Right ventricle myocardium inferior (tissue), 1 donor: ENCODE results near the gene ANGPTL4. TPM values are rescaled to one million over a fixed set of nuclear protein-coding genes. Genes with fewer than 3 reads are reported as not detected.
A peak's percentile ranks its signal among the peaks of the same experiment; 100 is the strongest.
"Not testable (repeated sequence)": the region's sequence is repeated elsewhere in the genome, so short reads cannot be mapped to it uniquely, and the experiment has no call there.

Experiments
- ATAC-seq: fragments of 200-7000 bp; cut with Tn5 transposase; one replicate; pipeline ENCODE4 v1.9.1; 2020; ENCODE audit warnings: mild to moderate bottlenecking, moderate library complexity
- DNase-seq: peaks from one replicate; pipeline ENCODE4 v3.0.0; 2021; ENCODE audit errors: missing footprints
- intact Hi-C: fragments of 100-400 bp; cut with DNase I; formaldehyde crosslinking; loops from one replicate; pipeline ENCODE4 v1.11.0; 2022
- total RNA-seq: library from RNA; stranded (reverse); fragmentation: NEBNext Ultra II Directional; extraction: Animal tissue kit (Norgen Biotek cat#: 25700); gene quantifications from one replicate; pipeline ENCODE4 v1.2.1, GENCODE V29; 2021
- donor health status: DM: no; HTN: yes; CAD: no; lungs with severe emphysema.

The ANGPTL4 gene
- total RNA-seq, 1 donor from 2014 or later = 24.6 TPM

DNA sequence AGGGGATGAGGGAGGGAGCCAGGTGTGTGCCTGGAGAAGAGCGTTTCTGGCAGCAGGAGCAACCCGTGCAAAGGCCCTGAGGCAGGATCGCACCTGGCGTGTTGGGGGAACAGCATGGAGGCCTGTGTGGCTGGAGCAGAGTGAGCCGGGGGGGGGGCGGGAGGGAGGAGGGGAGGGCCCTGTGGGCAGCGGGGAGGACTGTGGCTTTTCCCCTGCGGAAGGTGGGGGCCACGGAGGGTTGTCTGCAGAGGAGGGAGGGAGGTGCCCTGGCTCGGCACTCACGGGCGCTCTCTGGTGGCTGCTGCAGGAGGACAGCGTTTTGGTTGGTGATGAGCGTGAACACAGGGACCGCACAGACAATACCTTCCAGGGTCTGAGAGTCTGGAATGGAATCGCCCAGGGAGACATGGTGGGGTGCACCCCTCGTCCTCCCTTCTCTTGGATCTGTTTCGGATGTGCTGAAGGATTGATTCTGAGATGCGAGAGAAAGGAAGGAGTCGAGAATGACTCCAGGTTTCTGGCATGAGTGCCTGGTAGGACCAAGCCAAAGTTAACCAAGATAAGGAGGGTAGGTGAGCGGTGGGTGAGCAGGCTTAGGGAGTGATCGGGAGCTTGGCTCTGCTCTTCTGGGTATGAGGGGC is 32.7 kb downstream of the ANGPTL4 start:
- intact Hi-C loops = loop anchor here (2.0 kb wide), 1 partner anchor 42 kb away; no protein-coding TSS in a partner anchor
- DNase-seq = peak; percentile 82
- ATAC-seq = peak; percentile 47

DNA sequence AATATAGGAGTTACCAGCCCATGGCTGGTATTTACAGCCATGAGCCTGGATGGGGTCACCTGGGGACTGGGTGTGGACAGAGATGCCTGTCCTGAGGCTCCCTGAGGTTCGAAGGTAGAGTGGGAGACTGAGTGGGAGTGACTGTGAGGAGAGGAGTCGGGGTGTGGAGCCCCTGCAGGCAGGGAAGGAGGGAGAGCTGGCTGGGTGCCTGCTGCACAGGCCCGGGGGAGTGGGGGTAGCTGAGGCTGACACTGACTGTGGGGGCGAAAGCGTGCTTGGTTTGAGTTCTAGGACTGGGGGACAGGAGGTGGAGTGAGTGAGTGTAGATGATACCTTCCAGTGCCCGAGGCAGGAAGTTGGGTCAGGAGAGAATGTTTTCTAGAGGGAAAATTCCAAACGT is 33.3 kb downstream of the ANGPTL4 start:
- no peak for ATAC-seq
- DNase-seq = no peak
- intact Hi-C loops = loop anchor here (2.0 kb wide), 1 partner anchor 42 kb away; no protein-coding TSS in a partner anchor

DNA sequence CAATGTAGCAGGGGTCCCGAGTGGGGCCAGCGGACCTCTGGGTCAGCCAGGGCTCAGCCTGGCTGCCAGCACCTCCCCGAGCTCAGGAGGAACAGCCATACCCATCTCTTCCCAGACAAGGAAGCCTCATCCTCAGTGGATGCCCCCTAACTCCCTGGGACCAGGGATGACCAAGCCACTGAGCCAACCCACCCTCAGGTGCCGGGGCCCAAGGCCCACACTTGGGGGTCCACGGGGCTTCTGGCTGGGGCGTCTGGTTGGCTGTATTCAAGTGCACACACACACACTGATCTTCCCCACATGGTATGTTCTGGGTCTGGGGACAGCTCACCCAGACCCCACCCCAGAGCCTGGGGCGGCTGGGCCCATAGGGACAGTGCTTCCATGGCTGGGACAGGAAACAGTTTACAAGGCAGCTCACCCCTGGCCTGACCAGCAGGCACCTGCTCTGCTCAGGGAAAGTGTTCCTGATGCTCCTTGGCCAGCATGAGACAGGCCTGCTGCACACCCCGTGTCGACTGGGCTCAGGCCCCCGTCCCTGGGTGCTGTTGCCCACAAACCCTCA is 33.9 kb downstream of the ANGPTL4 start:
- no peak for ATAC-seq
- intact Hi-C loops = loop anchor here (2.0 kb wide), 1 partner anchor 43 kb away; no protein-coding TSS in a partner anchor
- DNase-seq = no peak

DNA sequence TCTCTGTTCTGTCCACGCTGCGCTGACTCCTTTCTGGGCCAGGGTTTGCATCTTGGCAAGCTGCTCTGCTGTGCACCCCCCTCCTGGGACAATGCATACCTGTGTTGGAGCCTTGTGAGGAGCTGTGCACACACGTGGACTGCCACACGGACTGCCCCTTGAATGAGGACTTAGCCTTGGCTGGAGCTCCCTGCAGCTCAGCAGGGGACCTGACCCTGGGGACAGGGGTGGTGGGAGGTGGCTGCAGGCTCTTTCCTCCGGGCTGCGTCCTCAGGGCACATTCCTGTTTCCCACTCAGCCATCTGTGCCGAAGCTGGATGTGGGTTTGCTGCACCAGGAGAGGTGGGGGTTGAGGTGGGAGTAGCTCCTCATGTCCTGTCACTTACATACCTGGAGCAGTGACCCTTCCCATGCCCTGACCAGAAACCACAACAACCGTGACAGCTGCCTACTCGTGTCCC is 34.4 kb downstream of the ANGPTL4 start:
- DNase-seq (no peak), ATAC-seq (no peak)
- intact Hi-C loops = no loop called here

DNA sequence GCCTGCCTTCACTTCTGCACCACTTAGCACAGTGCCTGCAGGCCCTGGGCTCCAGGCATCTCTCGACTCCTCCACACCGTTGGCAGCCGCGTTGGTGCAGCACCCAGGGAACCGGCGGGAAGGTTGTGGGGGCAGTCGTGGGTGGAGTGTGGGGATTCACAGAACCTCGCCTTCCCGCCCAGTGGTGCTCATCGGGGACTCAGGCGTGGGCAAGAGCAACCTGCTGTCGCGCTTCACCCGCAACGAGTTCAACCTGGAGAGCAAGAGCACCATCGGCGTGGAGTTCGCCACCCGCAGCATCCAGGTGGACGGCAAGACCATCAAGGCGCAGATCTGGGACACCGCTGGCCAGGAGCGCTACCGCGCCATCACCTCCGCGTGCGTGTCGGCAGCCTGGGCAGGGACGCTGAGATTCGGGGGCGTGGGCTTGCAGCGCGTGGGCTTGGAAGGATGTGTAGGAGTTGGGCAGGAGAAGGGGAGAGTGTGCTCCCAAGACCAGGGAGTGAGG is 35.8 kb downstream of the ANGPTL4 start:
- ATAC-seq = no peak
- intact Hi-C loops = no loop called here
- no peak for DNase-seq

DNA sequence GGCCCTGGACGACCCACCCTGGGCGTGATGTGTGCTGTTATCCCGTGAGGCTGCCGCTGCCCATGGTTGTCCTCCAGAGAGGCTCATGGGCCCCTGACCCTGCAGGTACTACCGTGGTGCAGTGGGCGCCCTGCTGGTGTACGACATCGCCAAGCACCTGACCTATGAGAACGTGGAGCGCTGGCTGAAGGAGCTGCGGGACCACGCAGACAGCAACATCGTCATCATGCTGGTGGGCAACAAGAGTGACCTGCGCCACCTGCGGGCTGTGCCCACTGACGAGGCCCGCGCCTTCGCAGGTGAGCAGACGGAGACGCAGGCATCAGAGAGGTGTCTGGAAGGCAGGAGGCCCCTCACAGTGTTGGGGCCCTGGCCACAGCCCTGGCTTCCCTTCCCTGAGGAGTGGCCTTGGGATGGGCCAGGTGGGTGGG is 38.0 kb downstream of the ANGPTL4 start:
- ATAC-seq (no peak), DNase-seq (no peak)
- intact Hi-C loops = no loop called here

DNA sequence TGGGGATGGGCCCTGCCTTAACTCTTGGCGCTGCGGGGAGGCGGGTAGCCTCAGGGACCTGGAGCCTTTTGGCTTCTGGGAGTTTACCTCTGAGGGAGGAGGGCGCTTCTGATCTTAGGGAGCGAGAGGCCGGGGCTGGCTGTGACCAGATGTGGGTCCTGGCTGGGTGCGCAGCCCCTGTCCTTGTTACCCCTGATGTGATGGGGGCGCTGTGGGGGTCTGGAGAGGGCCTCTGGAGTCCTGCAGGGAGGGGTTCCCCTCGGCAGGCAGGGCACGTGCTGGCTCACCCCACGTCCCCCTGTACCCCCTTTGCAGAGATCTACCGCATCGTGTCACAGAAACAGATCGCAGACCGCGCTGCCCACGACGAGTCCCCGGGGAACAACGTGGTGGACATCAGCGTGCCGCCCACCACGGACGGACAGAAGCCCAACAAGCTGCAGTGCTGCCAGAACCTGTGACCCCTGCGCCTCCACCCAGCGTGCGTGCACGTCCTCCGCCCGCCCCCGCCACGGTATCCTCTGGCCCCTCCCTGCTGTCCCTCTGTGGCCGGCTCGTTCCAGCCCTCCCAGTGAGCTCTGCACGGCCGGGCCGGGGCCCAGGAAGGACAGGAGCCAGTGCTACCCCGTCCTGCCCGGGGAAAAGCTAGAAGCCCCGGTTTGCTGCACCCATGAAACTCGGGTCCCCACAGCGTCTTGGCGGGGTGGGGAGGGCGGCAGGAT is 39.3 kb downstream of the ANGPTL4 start:
- no peak for DNase-seq
- no peak for ATAC-seq

DNA sequence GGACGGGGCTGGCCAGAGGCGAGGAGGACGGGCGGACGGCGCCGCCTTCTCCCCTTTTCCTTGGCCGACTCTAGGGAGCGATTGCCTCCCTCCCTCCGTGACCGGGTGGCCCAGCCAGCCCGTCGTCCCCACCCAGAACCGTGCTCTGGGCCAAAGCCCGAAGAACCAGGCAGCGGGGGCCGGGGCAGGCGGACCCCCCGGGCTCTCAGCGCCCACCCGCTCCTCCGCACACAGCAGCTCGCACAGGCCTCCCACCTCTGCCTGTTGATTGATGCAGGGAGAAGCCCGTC is 39.8 kb downstream of the ANGPTL4 start:
- no peak for DNase-seq
- intact Hi-C loops = no loop called here
- ATAC-seq = no peak

More for the DNA sequence above, 39.3 kb downstream of the ANGPTL4 start:
- intact Hi-C loops = no loop called here

DNA sequence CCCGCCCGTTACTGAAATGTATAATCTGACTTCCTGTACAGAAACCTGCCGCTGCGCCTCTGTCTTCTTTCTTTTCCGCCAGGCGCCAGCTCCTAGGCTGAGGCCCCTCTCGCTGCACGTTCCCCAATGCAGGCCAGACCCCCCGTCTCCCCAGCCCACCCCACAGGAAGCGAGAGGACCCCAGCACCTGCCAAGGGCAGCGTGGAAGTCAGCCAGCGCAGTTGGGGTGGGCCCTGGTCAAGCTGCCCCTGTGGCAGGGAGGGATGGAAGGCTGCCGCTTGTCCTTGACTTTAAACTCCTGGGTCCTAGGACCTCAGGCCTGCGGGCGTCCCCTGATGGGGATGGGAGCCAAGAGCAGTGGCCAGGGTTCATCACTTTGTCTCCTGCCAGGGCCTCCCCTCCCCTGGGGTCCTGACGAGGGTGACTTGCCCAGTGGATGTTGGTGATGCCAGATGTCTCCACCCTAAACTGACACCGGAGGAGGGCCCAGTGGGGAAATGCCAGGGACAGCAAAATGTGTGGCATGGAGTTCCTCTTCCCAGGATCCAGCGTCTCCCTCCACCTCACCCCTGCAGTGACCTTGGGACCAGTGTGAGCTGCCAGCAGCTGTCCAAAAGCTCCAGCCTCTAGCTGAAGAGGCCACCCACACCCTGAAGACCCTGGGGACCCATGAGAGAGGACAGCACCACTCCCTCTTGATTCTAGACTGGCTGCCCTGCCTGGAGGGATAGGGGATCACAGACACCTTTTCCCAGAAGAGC is 40.6 kb downstream of the ANGPTL4 start:
- intact Hi-C loops = no loop called here
- ATAC-seq = peak; percentile 60
- no peak for DNase-seq

DNA sequence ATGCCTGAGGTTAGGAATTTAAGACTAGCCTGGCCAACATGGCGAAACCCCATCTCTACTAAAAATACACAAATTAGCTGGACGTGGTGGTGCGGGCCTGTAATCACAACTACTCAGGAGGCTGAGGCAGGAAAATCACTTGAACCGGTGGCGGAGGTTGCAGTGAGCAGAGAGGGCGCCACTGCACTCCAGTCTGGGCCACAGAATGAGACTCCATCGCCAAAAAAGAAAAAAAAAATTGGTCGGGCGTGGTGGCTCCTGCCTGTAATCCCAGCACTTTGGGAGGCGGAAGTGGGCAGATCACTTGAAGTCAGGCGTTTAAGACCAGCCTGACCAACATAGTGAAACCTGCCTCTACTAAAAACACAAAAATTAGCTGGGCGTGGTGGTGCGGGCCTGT is 46.8 kb downstream of the ANGPTL4 start:
- intact Hi-C loops, DNase-seq: not testable (repeated sequence)

DNA sequence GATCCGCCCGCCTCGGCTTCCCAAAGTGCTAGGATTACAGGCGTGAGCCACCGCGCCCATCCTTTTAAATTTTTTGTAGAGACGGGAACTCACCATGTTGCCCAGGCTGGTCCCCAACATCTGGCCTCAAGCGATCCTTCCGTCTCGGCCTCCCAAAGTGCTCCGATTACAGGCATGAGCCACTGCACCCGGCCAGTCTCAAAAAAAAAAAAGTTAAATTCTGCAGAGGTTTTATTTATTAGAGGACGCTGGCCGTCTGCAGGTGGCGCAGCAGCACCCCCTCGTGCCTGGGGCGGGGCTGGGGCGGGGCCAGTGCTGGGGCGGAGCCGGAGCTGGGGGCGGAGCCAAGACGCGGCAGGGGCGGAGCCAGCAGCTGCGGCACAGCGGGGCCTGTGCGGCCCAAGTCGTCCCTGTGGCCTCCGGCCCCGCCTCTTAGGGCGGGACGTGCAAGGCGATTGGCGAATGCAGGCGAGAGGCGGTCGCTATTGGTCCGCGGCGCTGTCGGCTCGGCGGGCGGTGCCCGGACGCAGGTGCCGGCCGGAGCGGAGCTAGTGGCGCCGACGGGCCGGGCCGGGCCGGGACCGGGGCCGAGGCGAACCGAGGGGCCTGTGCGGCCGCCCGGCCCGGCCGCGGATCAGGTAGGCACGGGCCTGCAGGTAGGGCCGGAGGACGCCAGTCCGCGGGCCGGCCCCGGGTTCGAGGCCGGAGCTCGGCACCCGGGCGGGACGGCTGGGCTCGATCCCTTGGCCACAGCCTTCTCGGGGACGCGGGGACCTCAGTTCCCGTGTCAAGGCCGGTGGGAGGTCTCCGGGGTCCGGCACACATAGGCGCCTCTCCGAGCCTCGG is 49.1 kb downstream of the ANGPTL4 start, which contains the start of gene MARCHF2:
Gene MARCHF2 (plus strand): TSS at position 523 of the 846 bp plus-strand sequence. CDS start 8,536 bp downstream, outside the sequence.
- intact Hi-C loops = loop anchor here (1.0 to 2.0 kb wide), 2 partner anchors 31 to 100 kb away; partner anchors contain the start of gene HNRNPM
- DNase-seq (peak; percentile 98), ATAC-seq (peak; percentile 100)

More for the DNA sequence above, 46.8 kb downstream of the ANGPTL4 start:
- not testable (repeated sequence) for ATAC-seq

DNA sequence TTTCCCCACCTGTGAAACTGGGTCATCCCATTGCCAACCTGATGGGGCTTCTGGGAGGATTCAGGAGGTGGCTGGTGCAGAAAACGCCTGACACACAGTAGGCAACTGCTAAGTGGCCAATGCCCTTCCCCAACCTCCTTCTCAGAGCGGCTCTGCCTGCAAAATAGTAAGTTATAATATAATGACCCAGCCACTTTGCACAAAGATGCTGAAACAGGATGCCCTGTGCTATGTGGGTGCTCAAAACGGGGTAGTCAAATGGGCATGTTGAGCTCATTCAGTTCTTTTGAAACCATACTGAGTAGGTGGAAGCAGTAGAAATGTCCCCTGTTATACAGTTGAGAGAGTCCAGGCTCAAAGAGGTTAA is 49.7 kb downstream of the ANGPTL4 start:
- DNase-seq = no peak
- ATAC-seq = no peak
- intact Hi-C loops = loop anchor here (1.0 to 2.0 kb wide), 2 partner anchors 31 to 99 kb away; partner anchors contain the start of gene HNRNPM

DNA sequence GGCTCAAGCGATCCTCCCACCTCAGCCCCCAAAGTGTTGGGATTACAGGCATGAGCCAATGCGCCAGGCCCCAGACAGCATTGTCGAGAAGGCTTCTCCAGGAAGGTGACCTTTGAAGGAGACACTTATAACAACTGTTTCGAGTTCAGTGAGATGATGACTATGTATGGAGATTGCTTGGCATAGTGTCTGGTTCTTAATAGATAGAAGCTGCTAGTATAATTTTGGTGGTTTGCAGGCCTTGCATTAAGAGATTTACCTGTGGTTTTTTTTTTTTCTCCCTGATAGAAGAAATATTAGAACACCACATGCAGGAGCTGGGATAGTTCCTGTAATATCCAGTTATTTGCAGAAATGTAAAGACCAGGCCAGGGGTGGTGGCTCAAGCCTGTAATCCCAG is 52.8 kb downstream of the ANGPTL4 start:
- ATAC-seq (no peak), DNase-seq (no peak)
- intact Hi-C loops = no loop called here

DNA sequence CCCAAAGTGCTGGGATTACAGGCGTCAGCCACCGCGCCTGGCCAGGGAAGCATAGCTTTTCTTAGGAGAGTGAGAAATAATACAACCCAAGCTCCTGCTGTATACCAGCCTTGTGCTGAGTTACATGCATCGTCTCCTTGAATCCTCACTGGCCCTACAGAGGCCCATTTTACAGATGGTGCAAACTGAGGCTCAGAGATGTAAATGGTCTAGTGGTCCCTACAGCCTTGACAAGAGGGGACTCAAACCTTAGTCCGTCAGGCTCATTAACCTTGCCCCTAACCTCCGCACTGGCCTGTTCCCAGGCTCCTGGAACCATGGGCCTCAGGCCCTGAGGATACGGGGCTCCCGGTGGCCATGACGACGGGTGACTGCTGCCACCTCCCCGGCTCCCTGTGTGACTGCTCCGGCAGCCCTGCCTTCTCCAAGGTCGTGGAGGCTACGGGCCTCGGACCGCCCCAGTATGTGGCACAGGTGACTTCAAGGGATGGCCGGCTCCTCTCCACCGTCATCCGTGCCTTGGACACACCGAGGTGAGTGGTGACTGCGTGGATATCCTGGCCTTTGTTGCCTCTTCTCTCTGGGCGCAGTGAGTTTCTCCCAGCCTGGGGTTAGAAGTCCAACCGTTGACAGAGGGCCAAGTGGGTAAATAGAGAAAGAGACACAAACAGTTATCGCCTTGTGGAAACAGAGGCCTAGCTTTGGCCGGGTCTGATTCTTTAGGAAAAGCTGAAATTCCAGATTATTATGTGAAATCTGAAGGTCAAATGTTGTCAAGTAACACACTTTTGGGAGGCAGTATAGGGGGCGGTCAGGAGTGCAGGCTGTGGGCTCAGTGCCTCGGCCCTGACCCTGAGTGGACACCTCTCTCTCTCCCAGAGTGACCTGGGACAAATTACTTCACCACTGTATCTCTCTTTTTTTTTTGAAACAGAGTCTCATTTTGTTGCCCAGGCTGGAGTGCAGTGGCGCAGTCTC is 57.8 kb downstream of the ANGPTL4 start:
- DNase-seq (no peak), ATAC-seq (no peak)
- intact Hi-C loops = no loop called here

DNA sequence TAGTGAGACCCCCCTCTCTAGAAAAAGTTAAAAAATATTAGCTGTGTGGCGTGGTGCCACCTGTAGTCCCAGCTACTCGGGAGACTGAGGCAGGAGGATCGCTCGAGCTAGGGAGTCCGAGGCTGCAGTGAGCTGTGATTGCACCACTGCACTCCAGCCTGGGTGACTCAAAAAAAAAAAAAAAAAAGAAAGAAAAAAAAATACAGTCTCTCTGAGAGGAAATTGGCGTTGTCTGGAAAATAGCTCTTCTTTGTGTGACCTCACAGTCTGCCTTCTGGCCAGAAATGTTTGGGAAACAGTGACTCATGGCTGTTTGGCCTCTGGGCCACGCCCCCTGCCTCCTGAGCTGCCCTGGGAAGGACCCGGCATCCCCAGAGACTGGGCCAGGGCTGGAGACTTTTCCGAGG is 59.9 kb downstream of the ANGPTL4 start:
- DNase-seq = peak; percentile 95
- ATAC-seq = peak; percentile 98
- intact Hi-C loops = no loop called here
